Aorta (tissue), 5 donors: ENCODE data around the gene RNF10. TPM values are rescaled to one million over a fixed set of nuclear protein-coding genes. Genes with fewer than 3 reads are reported as not detected.
"Not testable (repeated sequence)": the region's sequence is repeated elsewhere in the genome, so short reads cannot be mapped to it uniquely, and the experiment has no call there.

Experiments used
- ATAC-seq: fragments of 200-7000 bp; cut with Tn5 transposase; one replicate; pipeline ENCODE4 v1.9.1; 2022; ENCODE audit warnings: moderate library complexity; ENCODE audit not compliant: low FRiP score
- DNase-seq, 2 donors: peaks; one replicate each; pipeline ENCODE4 v3.0.0-alpha.2; 2020
- H3K27ac ChIP-seq, 2 donors: one replicate each; pipeline ENCODE4 v1.5.1; 2013; ENCODE audit warnings: low read length in 2 of 2, mild to moderate bottlenecking in 2 of 2, moderate library complexity in 2 of 2, control low read depth in 1 of 2, inconsistent platforms in 1 of 2, low read depth in 1 of 2
- H3K27me3 ChIP-seq, 2 donors: one replicate each; pipeline ENCODE4 v1.6.1; 2013; ENCODE audit warnings: control low read depth in 1 of 2, low read length in 1 of 2, mild to moderate bottlenecking in 1 of 2, moderate library complexity in 1 of 2; ENCODE audit not compliant: insufficient read depth in 2 of 2, control insufficient read depth in 1 of 2
- H3K36me3 ChIP-seq, 2 donors: one replicate each; pipeline ENCODE4 v1.6.1; 2013; ENCODE audit warnings: control low read depth in 1 of 2, low read length in 1 of 2, mild to moderate bottlenecking in 1 of 2; ENCODE audit not compliant: insufficient read depth in 2 of 2, control insufficient read depth in 1 of 2
- H3K4me1 ChIP-seq, 2 donors: one replicate each; pipeline ENCODE4 v1.6.1; 2013; ENCODE audit warnings: low read length in 2 of 2, control low read depth in 1 of 2, mild to moderate bottlenecking in 1 of 2, moderate library complexity in 1 of 2; ENCODE audit not compliant: insufficient read depth in 2 of 2, control insufficient read depth in 1 of 2
- H3K4me3 ChIP-seq, 2 donors: one replicate each; pipeline ENCODE4 v1.5.1; 2013; ENCODE audit warnings: low read length in 2 of 2, control low read depth in 1 of 2, mild to moderate bottlenecking in 1 of 2
- H3K9me3 ChIP-seq: one replicate; pipeline ENCODE4 v1.6.1; 2013; ENCODE audit warnings: mild to moderate bottlenecking, low read length; ENCODE audit not compliant: control insufficient read depth
- WGBS, 2 donors: extraction: QIAGEN DNeasy Blood & Tissue Kit; methylation state at CpG; one replicate each; pipeline ENCODE4 v1.1.7; 2013; 5-methylcytosine and 5-hydroxymethylcytosine counted together
- intact Hi-C, 2 donors: fragments of 100-400 bp; cut with DNase I; formaldehyde crosslinking; loops; one replicate each; pipeline versions ENCODE4 v1.14.2 to v1.15.0; 2022
- long read RNA-seq, 2 donors: library from polyadenylated mRNA; unstranded; transcript quantifications; one replicate each; pipeline ENCODE4 v2.0.0, GENCODE V29; 2020 to 2021
- polyA plus RNA-seq, 2 donors: library from polyadenylated mRNA; stranded (reverse); fragments of 200-250 nt; gene quantifications; one replicate each; pipeline ENCODE4 v1.2.3, GENCODE V29; 2013
- total RNA-seq, 2 donors: library from RNA; stranded (reverse); fragmentation: NEBNext Ultra II Directional; extraction: Animal tissue kit (Norgen Biotek cat#: 25700); gene quantifications; one replicate each; pipeline ENCODE4 v1.2.1, GENCODE V29; 2021
- donor health status: healthy with polysubstance abuse.
- donor health status: Bipolar disorder and iron deficiency.
- donor health status: DM: no; HTN: no; CAD: no.
- donor health status: DM: no; HTN: no; CAD: no.
- donor health status: DM: yes; HTN: yes; CAD: no.

RNF10 gene
- total RNA-seq, result 100 to 1,000 TPM; 184 to 200 TPM
- 100 to 1,000 TPM in 1 of 2 donors, 10 to 100 TPM in 1; 74.0 to 156 TPM for polyA plus RNA-seq
- long read RNA-seq, donor 1, transcript RNF10-203 (17 exons, 2,671 nt), result minor isoform, 38 of 441 reads
- long read RNA-seq, donor 1, transcript RNF10-201 (17 exons, 3,825 nt), result major isoform, 202 of 441 reads
- long read RNA-seq, donor 1, partial matches to known transcripts, result 91 of 441 reads
- long read RNA-seq, donor 1, other reads (novel, unspliced or antisense), result 110 of 441 reads
- long read RNA-seq, donor 2, transcript RNF10-201 (17 exons, 3,825 nt), result major isoform, 81 of 134 reads
- long read RNA-seq, donor 2, transcript RNF10-203 (17 exons, 2,671 nt), result minor isoform, 11 of 134 reads
- long read RNA-seq, donor 2, partial matches to known transcripts, result 22 of 134 reads
- long read RNA-seq, donor 2, other reads (novel, unspliced or antisense), result 20 of 134 reads

DNA sequence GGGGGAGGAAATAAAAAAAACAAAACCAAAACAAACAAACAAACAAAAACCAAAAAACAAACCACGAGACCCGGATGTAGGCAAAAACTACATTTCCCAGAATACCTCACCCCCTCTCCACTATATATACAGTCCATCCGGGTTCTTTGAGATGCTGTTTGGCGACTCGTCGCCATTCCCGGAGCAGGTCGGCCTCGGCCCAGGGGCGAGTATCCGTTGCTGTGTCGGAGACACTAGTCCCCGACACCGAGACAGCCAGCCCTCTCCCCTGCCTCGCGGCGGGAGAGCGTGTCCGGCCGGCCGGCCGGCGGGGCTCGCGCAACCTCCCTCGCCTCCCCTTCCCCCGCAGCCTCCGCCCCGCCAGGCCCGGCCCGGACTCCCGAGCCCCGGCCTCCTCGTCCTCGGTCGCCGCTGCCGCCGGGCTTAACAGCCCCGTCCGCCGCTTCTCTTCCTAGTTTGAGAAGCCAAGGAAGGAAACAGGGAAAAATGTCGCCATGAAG lies at the start of gene RNF10:
Gene RNF10, plus strand, starts transcription at position 154 of the 500 bp plus-strand sequence. CDS start 456 bp downstream, outside the sequence.
- H3K4me1 ChIP-seq, result peaks cover 7 to 18% of the 10 kb centered on the region in 2 donors
- H3K9me3 ChIP-seq, result no peaks in the 10 kb centered on the region
- DNase-seq (peak; percentile 77 to 90), ATAC-seq (peak; percentile 88)
- 0 to 1% methylated on average over 42 to 43 of the region's 43 CpGs for WGBS, 2 donors
- no peaks in the 10 kb centered on the region for H3K36me3 ChIP-seq
- H3K27ac ChIP-seq, result peak within 1 kb of the TSS; percentile 28 to 90
- intact Hi-C loops, result no loop called here
- peak within 1 kb of the TSS; percentile 54 to 93 for H3K4me3 ChIP-seq
- no peaks in the 10 kb centered on the region for H3K27me3 ChIP-seq

DNA sequence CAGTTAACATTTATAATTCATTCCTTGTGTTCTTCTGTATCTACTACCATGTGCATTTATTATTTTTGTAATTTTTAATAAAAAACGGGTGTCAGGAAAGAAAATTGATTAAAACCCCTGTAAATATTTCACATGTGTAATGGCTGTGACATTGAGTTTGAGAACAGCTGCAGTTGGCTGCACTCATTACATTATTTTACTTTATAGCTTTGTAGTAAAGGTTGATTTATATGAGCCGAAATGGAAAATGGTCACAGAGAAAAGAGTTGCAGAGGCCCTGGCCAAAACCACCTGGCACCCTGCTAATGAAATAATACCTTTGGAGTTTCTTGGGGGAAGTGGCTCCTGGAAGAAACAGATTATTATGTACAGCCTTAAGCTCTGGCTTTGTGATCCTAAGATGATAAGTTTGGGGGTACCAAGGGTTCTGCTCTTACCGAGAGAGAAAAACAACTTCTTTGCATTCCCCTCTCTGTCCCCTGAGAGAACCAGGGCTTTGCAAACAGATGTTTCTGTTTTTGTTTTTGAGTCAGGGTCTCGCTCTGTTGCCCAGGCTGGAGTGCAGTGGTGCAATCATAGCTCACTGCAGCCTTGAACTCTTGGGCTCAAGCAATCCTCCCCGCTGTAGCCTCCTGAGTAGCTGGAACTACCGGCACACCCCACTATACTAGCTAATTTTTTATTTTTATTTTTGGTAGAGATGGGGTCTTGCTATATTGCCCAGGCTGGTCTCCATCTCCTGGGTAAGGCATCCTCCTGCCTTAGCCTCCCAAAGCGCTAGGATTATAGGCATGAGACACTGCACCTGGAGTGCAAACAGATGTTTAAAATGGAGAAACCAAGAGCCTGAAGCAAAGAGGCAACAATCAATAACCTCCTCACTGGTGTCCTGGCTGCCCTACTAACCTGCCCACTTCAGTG lies 47.9 kb upstream of the RNF10 start:
- Histone ChIP-seq H3K36me3 (no peaks in the 10 kb centered on the region), H3K27me3 (no peaks in the 10 kb centered on the region), H3K27ac (no peak overlapping the region), H3K9me3 (no peaks in the 10 kb centered on the region), H3K4me1 (no peaks in the 10 kb centered on the region), H3K4me3 (no peak overlapping the region)
- DNase-seq (no peak), ATAC-seq (no peak)
- WGBS, 2 donors, result 89 to 90% methylated on average over 7 of the region's 7 CpGs
- intact Hi-C loops, result no loop called here

GRCh38 chr12:120487552-120487951 lies 46.6 kb upstream of the RNF10 start:
- intact Hi-C loops, H3K4me1 ChIP-seq, DNase-seq, H3K4me3 ChIP-seq, H3K36me3 ChIP-seq, H3K27ac ChIP-seq, H3K27me3 ChIP-seq, H3K9me3 ChIP-seq, ATAC-seq: not testable (repeated sequence)
- WGBS, 2 donors, result 91 to 92% methylated on average over 7 of the region's 7 CpGs

DNA sequence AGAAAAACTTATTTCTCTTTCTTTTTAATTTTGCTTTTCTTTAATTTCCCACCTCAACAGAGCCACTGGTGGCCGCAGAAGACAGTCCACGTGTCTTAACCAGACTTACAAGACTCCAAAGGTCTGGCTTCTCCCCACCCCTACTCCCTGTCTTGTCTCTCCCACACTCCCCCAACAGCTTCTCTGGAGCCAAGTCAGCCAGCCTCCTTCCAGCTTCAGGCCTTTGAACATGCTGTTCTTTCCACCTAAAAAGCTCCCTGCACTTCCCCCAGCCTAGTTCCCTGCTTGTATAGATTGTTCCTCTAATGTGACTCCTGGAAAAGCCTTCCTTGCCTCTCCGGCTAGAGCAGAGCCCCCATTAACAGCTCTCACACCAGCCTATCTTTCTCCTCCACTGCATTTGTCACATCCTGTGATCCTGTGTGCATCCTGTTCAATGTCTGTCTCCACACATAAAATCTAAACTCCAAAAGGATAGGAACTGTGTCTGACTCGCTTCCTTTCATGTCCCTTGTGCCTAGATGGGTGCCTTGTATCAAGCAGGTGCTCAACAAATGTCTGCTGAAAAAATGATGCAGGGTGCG lies 46.0 kb upstream of the RNF10 start:
- intact Hi-C loops, result no loop called here
- 76 to 77% methylated on average over 5 of the region's 5 CpGs for WGBS, 2 donors
- Histone ChIP-seq H3K4me3 (no peak overlapping the region), H3K27ac (no peak overlapping the region), H3K4me1 (no peaks in the 10 kb centered on the region), H3K27me3 (no peaks in the 10 kb centered on the region), H3K36me3 (no peaks in the 10 kb centered on the region), H3K9me3 (no peaks in the 10 kb centered on the region)
- no peak for ATAC-seq
- no peak for DNase-seq

DNA sequence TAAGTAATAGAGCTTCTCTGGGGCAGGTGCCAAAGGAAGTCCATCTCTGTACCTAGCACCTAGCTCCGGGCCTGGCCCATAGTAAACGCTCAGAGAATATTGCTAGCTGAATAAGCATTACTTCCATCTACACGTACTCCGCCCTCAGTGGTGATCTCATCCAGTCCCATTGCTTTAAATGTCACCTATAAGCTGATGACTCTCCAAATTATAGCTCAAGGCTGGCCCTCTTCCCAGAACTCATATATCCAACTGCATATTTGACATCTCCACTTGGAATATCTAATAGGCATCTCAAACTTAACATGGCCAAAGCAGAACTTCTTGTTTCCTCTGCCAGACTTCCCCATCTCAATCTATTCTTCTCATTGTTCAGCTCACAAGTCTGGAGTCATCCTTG lies 45.1 kb upstream of the RNF10 start:
- DNase-seq, result no peak
- no peaks in the 10 kb centered on the region for H3K4me1 ChIP-seq

DNA sequence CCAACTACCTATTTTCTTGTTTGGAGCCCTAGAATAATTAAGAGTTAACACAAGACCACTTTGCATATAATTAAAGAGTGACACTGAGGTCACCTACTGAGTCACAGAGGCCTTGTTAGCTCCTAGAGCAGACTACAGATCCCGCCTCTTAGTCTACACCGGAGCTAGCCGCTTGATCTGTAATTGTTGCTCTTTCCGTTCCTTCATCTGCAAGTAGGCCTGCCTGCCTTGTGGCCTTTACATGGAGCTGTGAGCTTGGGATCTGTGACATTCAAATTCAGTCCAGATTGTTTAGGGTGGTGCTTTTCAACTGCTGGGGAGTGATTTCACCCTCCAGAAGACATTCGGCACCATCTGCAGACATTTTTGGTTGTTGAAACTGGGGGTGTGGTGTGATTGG lies 43.8 kb upstream of the RNF10 start:
- ATAC-seq (no peak), DNase-seq (no peak)
- 90% methylated on average over 5 of the region's 5 CpGs for WGBS, 2 donors
- Histone ChIP-seq H3K27ac (no peak overlapping the region), H3K4me3 (no peak overlapping the region), H3K9me3 (no peaks in the 10 kb centered on the region), H3K36me3 (no peaks in the 10 kb centered on the region), H3K4me1 (peaks cover 0 to 3% of the 10 kb centered on the region in 2 donors), H3K27me3 (no peaks in the 10 kb centered on the region)
- intact Hi-C loops, result no loop called here

More for the DNA sequence above, 45.1 kb upstream of the RNF10 start:
- H3K4me3 ChIP-seq, result no peak overlapping the region
- no peaks in the 10 kb centered on the region for H3K27me3 ChIP-seq
- ATAC-seq, result no peak
- H3K9me3 ChIP-seq, result no peaks in the 10 kb centered on the region
- 91 to 95% methylated on average over 4 of the region's 4 CpGs for WGBS, 2 donors
- H3K36me3 ChIP-seq, result no peaks in the 10 kb centered on the region
- no peak overlapping the region for H3K27ac ChIP-seq
- intact Hi-C loops, result no loop called here

DNA sequence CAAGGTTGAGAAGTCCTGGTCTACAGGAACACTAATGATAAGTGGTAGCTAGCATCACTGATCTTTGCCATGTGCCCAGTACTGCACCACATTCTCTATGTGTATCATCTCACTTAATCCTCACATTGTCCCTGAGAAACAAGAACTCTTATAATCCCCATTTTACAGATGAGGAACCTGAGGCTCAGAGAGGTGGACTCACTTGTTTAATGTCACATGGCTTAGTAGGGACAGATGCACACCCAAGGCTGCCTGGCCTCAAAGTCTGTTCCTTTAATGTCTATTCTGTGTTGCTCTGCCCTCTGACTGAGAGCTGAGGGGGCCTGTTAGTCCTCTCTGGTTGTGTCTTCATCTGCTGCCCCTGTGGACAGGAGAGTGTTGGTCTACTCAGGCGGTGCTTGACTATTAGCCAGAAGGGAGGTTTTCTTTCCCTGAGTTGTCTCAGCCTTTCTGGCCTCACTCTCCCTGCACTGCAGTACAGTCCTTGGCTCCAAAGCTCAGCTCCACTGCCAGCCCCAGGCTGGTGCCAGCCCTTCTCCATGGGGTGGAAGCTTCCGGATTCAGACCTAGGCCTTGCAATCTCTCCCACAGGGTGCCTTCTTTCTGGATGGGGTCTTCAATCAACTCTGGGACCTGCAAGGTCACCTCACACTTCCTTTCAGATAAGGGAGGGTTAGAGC lies 43.2 kb upstream of the RNF10 start:
- intact Hi-C loops, result no loop called here
- Histone ChIP-seq H3K27me3 (no peaks in the 10 kb centered on the region), H3K4me3 (no peak overlapping the region), H3K9me3 (no peaks in the 10 kb centered on the region), H3K27ac (peak overlapping the region in 1 of 2 donors; percentile 4), H3K4me1 (peaks cover 0 to 3% of the 10 kb centered on the region in 2 donors), H3K36me3 (no peaks in the 10 kb centered on the region)
- WGBS, 2 donors, result 2 to 12% methylated on average over 2 of the region's 2 CpGs
- no peak for ATAC-seq
- peak in 1 of 2 donors; percentile 52 for DNase-seq

- Histone ChIP-seq H3K4me1 (peaks cover 0 to 6% of the 10 kb centered on the region in 2 donors), H3K27me3 (no peaks in the 10 kb centered on the region), H3K9me3 (no peaks in the 10 kb centered on the region), H3K36me3 (no peaks in the 10 kb centered on the region), H3K27ac (no peak overlapping the region), H3K4me3 (peak overlapping the region; percentile 37 to 54)
- DNase-seq (no peak), ATAC-seq (no peak)
- 16 to 19% methylated on average over 17 of the region's 17 CpGs for WGBS, 2 donors
- intact Hi-C loops, result loop anchor here (5.0 kb wide), 1 partner anchor 42 kb away; no protein-coding TSS in a partner anchor
Measured at GRCh38 chr12:120495186-120495730, 38.9 kb upstream of the RNF10 start.
